ENCODE data around the gene HSD17B10.

GRCh38 chrX:53438832-53439230 lies 4.7 kb upstream of the HSD17B10 start:
- TF ChIP-seq, protein P1, sequence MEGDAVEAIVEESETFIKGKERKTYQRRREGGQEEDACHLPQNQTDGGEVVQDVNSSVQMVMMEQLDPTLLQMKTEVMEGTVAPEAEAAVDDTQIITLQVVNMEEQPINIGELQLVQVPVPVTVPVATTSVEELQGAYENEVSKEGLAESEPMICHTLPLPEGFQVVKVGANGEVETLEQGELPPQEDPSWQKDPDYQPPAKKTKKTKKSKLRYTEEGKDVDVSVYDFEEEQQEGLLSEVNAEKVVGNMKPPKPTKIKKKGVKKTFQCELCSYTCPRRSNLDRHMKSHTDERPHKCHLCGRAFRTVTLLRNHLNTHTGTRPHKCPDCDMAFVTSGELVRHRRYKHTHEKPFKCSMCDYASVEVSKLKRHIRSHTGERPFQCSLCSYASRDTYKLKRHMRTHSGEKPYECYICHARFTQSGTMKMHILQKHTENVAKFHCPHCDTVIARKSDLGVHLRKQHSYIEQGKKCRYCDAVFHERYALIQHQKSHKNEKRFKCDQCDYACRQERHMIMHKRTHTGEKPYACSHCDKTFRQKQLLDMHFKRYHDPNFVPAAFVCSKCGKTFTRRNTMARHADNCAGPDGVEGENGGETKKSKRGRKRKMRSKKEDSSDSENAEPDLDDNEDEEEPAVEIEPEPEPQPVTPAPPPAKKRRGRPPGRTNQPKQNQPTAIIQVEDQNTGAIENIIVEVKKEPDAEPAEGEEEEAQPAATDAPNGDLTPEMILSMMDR (IDR thresholded peaks at IDR 0.05; ENCODE audit: insufficient read depth, low read depth, low read length): no peak
- TF ChIP-seq EZH2 (IDR thresholded peaks at IDR 0.05; ENCODE audit: insufficient read depth, low read length): no peak

All from astrocyte (in vitro differentiated cells and primary cell).